ENCODE results near the gene SNAPC5. TPM values are rescaled to one million over a fixed set of nuclear protein-coding genes. Genes with fewer than 3 reads are reported as not detected.

Gene SNAPC5
- total RNA-seq, 1 experiment from 2014 or later = 24.6 TPM

GRCh38 chr15:66489179-66489791 lies 8.3 kb downstream of the SNAPC5 start:
- intact Hi-C loops (cut with micrococcal nuclease) = no loop called here
- DNase-seq (ENCODE audit: unreplicated experiment) = no peak
- no peaks in the 10 kb centered on the region for H3K4me1 Mint-ChIP-seq (ENCODE audit: insufficient read depth, unreplicated experiment)
- no TSS peak for BruUV-seq (replicated peaks)
- no peaks in the 10 kb centered on the region for H3K9me3 Mint-ChIP-seq (ENCODE audit: unreplicated experiment)
- H3K27ac Mint-ChIP-seq (ENCODE audit: low read depth, unreplicated experiment) = no peak overlapping the region
- no peak for TF ChIP-seq CTCF (IDR thresholded peaks at IDR 0.05; ENCODE audit: unreplicated experiment)
- peaks cover 60% of the 10 kb centered on the region for H3K36me3 Mint-ChIP-seq (ENCODE audit: insufficient read depth, unreplicated experiment)
- no peak overlapping the region for H3K4me3 Mint-ChIP-seq (ENCODE audit: unreplicated experiment)
- H3K27me3 Mint-ChIP-seq (ENCODE audit: insufficient read depth, unreplicated experiment) = no peaks in the 10 kb centered on the region
- ChIA-PET CTCF (interaction anchor here (0.6 to 2.2 kb wide), 2 partner anchors 9 to 111 kb away, joined by 8 to 11 read pairs; partner anchors contain the start of gene SNAPC5), POLR2A (no interaction called here)

GRCh38 chr15:66488525-66488924 lies 9.0 kb downstream of the SNAPC5 start:
- no peaks in the 10 kb centered on the region for H3K9me3 Mint-ChIP-seq (ENCODE audit: unreplicated experiment)
- no peak for DNase-seq (ENCODE audit: unreplicated experiment)
- intact Hi-C loops (cut with micrococcal nuclease) = no loop called here
- no peak overlapping the region for H3K27ac Mint-ChIP-seq (ENCODE audit: low read depth, unreplicated experiment)
- H3K4me1 Mint-ChIP-seq (ENCODE audit: insufficient read depth, unreplicated experiment) = no peaks in the 10 kb centered on the region
- no peaks in the 10 kb centered on the region for H3K27me3 Mint-ChIP-seq (ENCODE audit: insufficient read depth, unreplicated experiment)
- no peak for TF ChIP-seq CTCF (IDR thresholded peaks at IDR 0.05; ENCODE audit: unreplicated experiment)
- no TSS peak for BruUV-seq (replicated peaks)
- CTCF ChIA-PET = interaction anchor here (2.2 kb wide), 1 partner anchor 10 kb away, joined by 11 read pairs; the partner anchor contains the start of gene SNAPC5
- no peak overlapping the region for H3K4me3 Mint-ChIP-seq (ENCODE audit: unreplicated experiment)
- POLR2A ChIA-PET = interaction anchor here (1.4 kb wide), 1 partner anchor 9 kb away, joined by 6 read pairs; the partner anchor contains the start of gene SNAPC5
- H3K36me3 Mint-ChIP-seq (ENCODE audit: insufficient read depth, unreplicated experiment) = peaks cover 52% of the 10 kb centered on the region

- POLR2A ChIA-PET = no interaction called here
- CTCF ChIA-PET = interaction anchor here (0.7 to 1.7 kb wide), 2 partner anchors 12 to 71 kb away, joined by 5 to 7 read pairs; partner anchors contain the start of gene SNAPC5
Observed at GRCh38 chr15:66486887-66487286, 10.7 kb downstream of the SNAPC5 start.

More at GRCh38 chr15:66486887-66487286, 10.7 kb downstream of the SNAPC5 start:
- Mint-ChIP-seq H3K9me3 (ENCODE audit: unreplicated experiment) (no peaks in the 10 kb centered on the region), H3K27ac (ENCODE audit: low read depth, unreplicated experiment) (no peak overlapping the region), H3K4me1 (ENCODE audit: insufficient read depth, unreplicated experiment) (peaks cover 16% of the 10 kb centered on the region), H3K36me3 (ENCODE audit: insufficient read depth, unreplicated experiment) (peaks cover 56% of the 10 kb centered on the region), H3K4me3 (ENCODE audit: unreplicated experiment) (no peak overlapping the region), H3K27me3 (ENCODE audit: insufficient read depth, unreplicated experiment) (no peaks in the 10 kb centered on the region)
- BruUV-seq (replicated peaks) = no TSS peak
- intact Hi-C loops (cut with micrococcal nuclease) = no loop called here
- DNase-seq (ENCODE audit: unreplicated experiment) = no peak
- no peak for TF ChIP-seq CTCF (IDR thresholded peaks at IDR 0.05; ENCODE audit: unreplicated experiment)

Data from MCF 10A (cell line).